Tibial artery (tissue), 4 donors: ENCODE data around the gene PTMS.

ENCODE experiments used
- DNase-seq, 2 donors: peaks; one replicate each; pipeline ENCODE4 v3.0.0-alpha.2; 2019
- H3K27ac ChIP-seq, 2 donors: fragments of 200-600 bp; sonication (generic) in 1 of 2; 1 replicate in 1 of 2; 2 replicates in 1 of 2; pipeline ENCODE4 v1.5.1; 2018 to 2019; ENCODE audit warnings: mild to moderate bottlenecking in 1 of 2
- H3K27me3 ChIP-seq, 2 donors: fragments of 200-600 bp; sonication (generic) in 1 of 2; one replicate each; pipeline versions ENCODE4 v1.5.1 to v1.6.0; 2016 to 2019
- H3K36me3 ChIP-seq, 3 donors: fragments of 200-600 bp; sonication (generic) in 2 of 3; one replicate each; pipeline ENCODE4 v1.5.1; 2016 to 2019; ENCODE audit warnings: mild to moderate bottlenecking in 2 of 3
- H3K4me1 ChIP-seq, 4 donors: fragments of 200-600 bp; sonication (generic) in 2 of 4; 1 replicate in 3 of 4; 2 replicates in 1 of 4; pipeline ENCODE4 v1.5.1; 2016 to 2019
- H3K4me3 ChIP-seq, 2 donors: fragments of 200-600 bp; sonication (generic) in 1 of 2; 1 replicate in 1 of 2; 2 replicates in 1 of 2; pipeline ENCODE4 v1.5.1; 2018 to 2019; ENCODE audit warnings: mild to moderate bottlenecking in 2 of 2
- H3K9me3 ChIP-seq, 3 donors: fragments of 200-600 bp; sonication (generic) in 1 of 3; one replicate each; pipeline ENCODE4 v1.5.1; 2016 to 2019
- CTCF ChIP-seq, 2 experiments: fragments of 200-600 bp in 1 of 2; fragments of 450-650 bp in 1 of 2; IDR thresholded peaks; one replicate each; pipeline ENCODE4 v1.5.1; 2017 to 2019; ENCODE audit warnings: antibody characterized with exemption in 2 of 2, mild to moderate bottlenecking in 1 of 2, moderate library complexity in 1 of 2
- intact Hi-C: fragments of 100-400 bp; cut with DNase I; formaldehyde crosslinking; loops from one replicate; pipeline ENCODE4 v1.15.0; 2023; ENCODE audit warnings: low total_unique reads

The PTMS gene

GRCh38 chr12:6770600-6770999, 4.4 kb downstream of the PTMS start:
- peaks cover 0 to 46% (median 34%) of the 10 kb centered on the region in 4 donors for H3K4me1 ChIP-seq
- H3K4me3 ChIP-seq: no peak overlapping the region
- no peaks in the 10 kb centered on the region for H3K27me3 ChIP-seq
- intact Hi-C loops: loop anchor here (10.0 kb wide), 1 partner anchor 156 kb away; no protein-coding TSS in a partner anchor
- peaks cover 19 to 28% (median 25%) of the 10 kb centered on the region in 3 donors for H3K36me3 ChIP-seq
- H3K9me3 ChIP-seq: no peaks in the 10 kb centered on the region
- no peak for DNase-seq
- H3K27ac ChIP-seq: no peak overlapping the region
- no peak for TF ChIP-seq CTCF (IDR thresholded peaks at IDR 0.05)

DNA sequence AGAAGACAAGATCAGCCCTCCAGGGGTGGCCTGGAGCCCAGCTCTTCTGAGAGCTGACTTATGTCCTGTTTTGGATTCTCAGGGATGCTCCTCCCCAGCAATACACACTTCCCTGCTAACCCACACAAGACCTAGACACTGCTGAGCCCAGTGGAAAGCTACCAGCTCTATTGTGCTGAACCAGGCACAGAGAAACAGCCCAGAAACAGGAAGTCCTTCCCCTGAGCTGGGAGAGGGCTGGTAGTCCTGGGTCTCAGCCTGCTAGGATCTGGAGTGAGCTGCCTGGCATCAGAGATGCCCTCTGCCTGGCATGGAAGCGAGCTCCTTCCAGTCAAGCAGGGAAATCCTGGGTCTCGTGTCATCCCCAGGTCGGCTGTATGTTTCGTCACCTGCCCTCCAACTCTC, 4.9 kb downstream of the PTMS start:
- no peak for TF ChIP-seq CTCF (IDR thresholded peaks at IDR 0.05)
- peak in 1 of 2 donors; percentile 62 for DNase-seq

GRCh38 chr12:6771509-6772330, 5.6 kb downstream of the PTMS start:
- intact Hi-C loops: loop anchor here (10.0 kb wide), 1 partner anchor 157 kb away; no protein-coding TSS in a partner anchor
- Histone ChIP-seq H3K4me3 (no peak overlapping the region), H3K27ac (peak overlapping the region in 1 of 2 donors; percentile 5), H3K36me3 (peaks cover 19 to 28% (median 25%) of the 10 kb centered on the region in 3 donors), H3K27me3 (no peaks in the 10 kb centered on the region), H3K4me1 (peaks cover 0 to 43% (median 32%) of the 10 kb centered on the region in 4 donors), H3K9me3 (no peaks in the 10 kb centered on the region)
- no peak for TF ChIP-seq CTCF (IDR thresholded peaks at IDR 0.05)
- no peak for DNase-seq

More for the DNA sequence above, 4.9 kb downstream of the PTMS start:
- H3K27me3 ChIP-seq: no peaks in the 10 kb centered on the region
- H3K27ac ChIP-seq: no peak overlapping the region
- H3K4me1 ChIP-seq: peaks cover 0 to 43% (median 32%) of the 10 kb centered on the region in 4 donors
- no peak overlapping the region for H3K4me3 ChIP-seq
- peaks cover 19 to 28% (median 25%) of the 10 kb centered on the region in 3 donors for H3K36me3 ChIP-seq
- no peaks in the 10 kb centered on the region for H3K9me3 ChIP-seq
- intact Hi-C loops: loop anchor here (10.0 kb wide), 1 partner anchor 156 kb away; no protein-coding TSS in a partner anchor

GRCh38 chr12:6772331-6772695, 6.2 kb downstream of the PTMS start, which contains the start of gene LAG3:
LAG3 (plus strand) TSS chr12:6772520; CDS start chr12:6772853, 333 bp downstream.
- no peak for DNase-seq
- H3K4me3 ChIP-seq: no peak within 1 kb of the TSS
- H3K27ac ChIP-seq: peak within 1 kb of the TSS in 1 of 2 donors; percentile 5
- peaks cover 19 to 28% (median 25%) of the 10 kb centered on the region in 3 donors for H3K36me3 ChIP-seq
- no peaks in the 10 kb centered on the region for H3K9me3 ChIP-seq
- intact Hi-C loops: loop anchor here (10.0 kb wide), 1 partner anchor 158 kb away; no protein-coding TSS in a partner anchor
- no peaks in the 10 kb centered on the region for H3K27me3 ChIP-seq
- TF ChIP-seq CTCF (IDR thresholded peaks at IDR 0.05): no peak
- peaks cover 0 to 43% (median 32%) of the 10 kb centered on the region in 4 donors for H3K4me1 ChIP-seq

GRCh38 chr12:6772726-6773589, 6.8 kb downstream of the PTMS start:
- peaks cover 0 to 46% (median 33%) of the 10 kb centered on the region in 4 donors for H3K4me1 ChIP-seq
- no peak overlapping the region for H3K4me3 ChIP-seq
- no peak for DNase-seq
- no peaks in the 10 kb centered on the region for H3K27me3 ChIP-seq
- no peak for TF ChIP-seq CTCF (IDR thresholded peaks at IDR 0.05)
- H3K9me3 ChIP-seq: no peaks in the 10 kb centered on the region
- H3K36me3 ChIP-seq: peaks cover 19 to 28% (median 25%) of the 10 kb centered on the region in 3 donors
- intact Hi-C loops: loop anchor here (10.0 kb wide), 1 partner anchor 158 kb away; no protein-coding TSS in a partner anchor
- peak overlapping the region in 1 of 2 donors; percentile 5 for H3K27ac ChIP-seq
